Caco-2 (cell line): ENCODE results near the gene KCNN3. TPM values are rescaled to one million over a fixed set of nuclear protein-coding genes. Genes with fewer than 3 reads are reported as not detected.

Experiments
- BruUV-seq: library from RNA; stranded (reverse); fragments of 400-500 nt; replicated peaks from 2 replicates; lab custom pipeline; 2021; lab: Mats Ljungman, UMichigan
- CTCF ChIA-PET: fragments of 300-600 bp; sonication (Branson Sonifier 250); formaldehyde crosslinking; loops from one replicate; lab custom pipeline; 2022; ENCODE audit warnings: antibody characterized with exemption; lab: Charles Lee
- POLR2A ChIA-PET: fragments of 300-600 bp; sonication (Branson Sonifier 250); formaldehyde crosslinking; loops from one replicate; lab custom pipeline; 2022; ENCODE audit warnings: antibody characterized with exemption; lab: Charles Lee
- DNase-seq, 2 experiments: peaks; one replicate each; pipeline versions ENCODE4 v3.0.0 to v3.0.0-alpha.2; 2020 to 2022
- H3K27me3 ChIP-seq: replicated peaks from 2 replicates; pipeline ENCODE4 v1.6.0; 2011; ENCODE audit warnings: low read length; ENCODE audit not compliant: control insufficient read depth, insufficient read depth
- H3K36me3 ChIP-seq: 2 replicates; pipeline ENCODE4 v1.5.1; 2011; ENCODE audit warnings: low read length; ENCODE audit not compliant: control insufficient read depth, insufficient read depth
- H3K4me1 ChIP-seq: fragments of 250-450 bp; sonication (Bioruptor Pico); 2 replicates; pipeline ENCODE4 v1.5.1; 2020; ENCODE audit warnings: mild to moderate bottlenecking
- H3K4me3 ChIP-seq: 2 replicates; pipeline ENCODE4 v1.5.1; 2011; ENCODE audit warnings: low read depth, mild to moderate bottlenecking, control low read depth, low read length
- H3K9me3 ChIP-seq: fragments of 250-450 bp; sonication (Bioruptor Pico); 2 replicates; pipeline ENCODE4 v1.5.1; 2020; ENCODE audit warnings: mild to moderate bottlenecking, moderate library complexity
- H3K27ac Mint-ChIP-seq: one replicate; pipeline ENCODE4 v1.8.0; 2022; ENCODE audit warnings: mixed read lengths; ENCODE audit not compliant: unreplicated experiment
- H3K27me3 Mint-ChIP-seq: one replicate; pipeline ENCODE4 v1.8.0; 2022; ENCODE audit warnings: mixed read lengths; ENCODE audit not compliant: insufficient read depth, unreplicated experiment
- H3K36me3 Mint-ChIP-seq: one replicate; pipeline ENCODE4 v1.8.0; 2022; ENCODE audit warnings: mild to moderate bottlenecking, mixed read lengths; ENCODE audit not compliant: insufficient read depth, unreplicated experiment
- H3K4me1 Mint-ChIP-seq: one replicate; pipeline ENCODE4 v1.8.0; 2022; ENCODE audit warnings: low read depth, mixed read lengths; ENCODE audit not compliant: unreplicated experiment
- H3K4me3 Mint-ChIP-seq: one replicate; pipeline ENCODE4 v1.8.0; 2022; ENCODE audit warnings: mild to moderate bottlenecking, moderate library complexity, mixed read lengths; ENCODE audit not compliant: unreplicated experiment
- H3K9me3 Mint-ChIP-seq: one replicate; pipeline ENCODE4 v1.8.0; 2022; ENCODE audit warnings: mixed read lengths; ENCODE audit not compliant: unreplicated experiment
- intact Hi-C: fragments of 100-400 bp; cut with micrococcal nuclease; formaldehyde crosslinking; loops from one replicate; pipeline ENCODE4 v1.10.0; 2022; ENCODE audit not compliant: unreplicated experiment
- total RNA-seq: library from RNA; stranded (reverse); gene quantifications from 2 replicates; pipeline ENCODE4 v1.2.3, GENCODE V29; 2022
- TF ChIP-seq, protein P1 (sequence below), 2 experiments: fragments of 200-600 bp in 1 of 2; IDR thresholded peaks; 1 replicate in 1 of 2; 2 replicates in 1 of 2; pipeline versions ENCODE4 v1.5.1 to v1.8.0; 2011 to 2022; ENCODE audit warnings: antibody characterized with exemption in 1 of 2, control low read depth in 1 of 2, inconsistent platforms in 1 of 2, low read depth in 1 of 2, low read length in 1 of 2, mild to moderate bottlenecking in 1 of 2, moderate library complexity in 1 of 2; ENCODE audit not compliant: insufficient read depth in 1 of 2, severe bottlenecking in 1 of 2, unreplicated experiment in 1 of 2

KCNN3 gene
- total RNA-seq, 1 experiment from 2014 or later: 0.05 TPM

- Histone ChIP-seq H3K4me1 (no peaks in the 10 kb centered on the region), H3K9me3 (no peaks in the 10 kb centered on the region), H3K27me3 (no peaks in the 10 kb centered on the region), H3K4me3 (no peak overlapping the region), H3K36me3 (no peaks in the 10 kb centered on the region)
- CTCF ChIA-PET: no interaction called here
- Mint-ChIP-seq H3K27me3 (no peaks in the 10 kb centered on the region), H3K9me3 (no peaks in the 10 kb centered on the region), H3K4me1 (no peaks in the 10 kb centered on the region), H3K27ac (no peak overlapping the region), H3K36me3 (no peaks in the 10 kb centered on the region), H3K4me3 (no peak overlapping the region)
- POLR2A ChIA-PET: no interaction called here
- intact Hi-C loops: no loop called here
- no TSS peak for BruUV-seq
- no peak for DNase-seq
- TF ChIP-seq, protein P1, sequence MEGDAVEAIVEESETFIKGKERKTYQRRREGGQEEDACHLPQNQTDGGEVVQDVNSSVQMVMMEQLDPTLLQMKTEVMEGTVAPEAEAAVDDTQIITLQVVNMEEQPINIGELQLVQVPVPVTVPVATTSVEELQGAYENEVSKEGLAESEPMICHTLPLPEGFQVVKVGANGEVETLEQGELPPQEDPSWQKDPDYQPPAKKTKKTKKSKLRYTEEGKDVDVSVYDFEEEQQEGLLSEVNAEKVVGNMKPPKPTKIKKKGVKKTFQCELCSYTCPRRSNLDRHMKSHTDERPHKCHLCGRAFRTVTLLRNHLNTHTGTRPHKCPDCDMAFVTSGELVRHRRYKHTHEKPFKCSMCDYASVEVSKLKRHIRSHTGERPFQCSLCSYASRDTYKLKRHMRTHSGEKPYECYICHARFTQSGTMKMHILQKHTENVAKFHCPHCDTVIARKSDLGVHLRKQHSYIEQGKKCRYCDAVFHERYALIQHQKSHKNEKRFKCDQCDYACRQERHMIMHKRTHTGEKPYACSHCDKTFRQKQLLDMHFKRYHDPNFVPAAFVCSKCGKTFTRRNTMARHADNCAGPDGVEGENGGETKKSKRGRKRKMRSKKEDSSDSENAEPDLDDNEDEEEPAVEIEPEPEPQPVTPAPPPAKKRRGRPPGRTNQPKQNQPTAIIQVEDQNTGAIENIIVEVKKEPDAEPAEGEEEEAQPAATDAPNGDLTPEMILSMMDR (IDR thresholded peaks at IDR 0.05; ENCODE audit: insufficient read depth in 1 of 2, low read depth in 1 of 2, low read length in 1 of 2, severe bottlenecking in 1 of 2, unreplicated experiment in 1 of 2): no peak
Measured at GRCh38 chr1:154822717-154823116, 47.4 kb downstream of the KCNN3 start.

- intact Hi-C loops: no loop called here
- Histone ChIP-seq H3K4me3 (no peak overlapping the region), H3K36me3 (no peaks in the 10 kb centered on the region), H3K4me1 (no peaks in the 10 kb centered on the region), H3K9me3 (no peaks in the 10 kb centered on the region), H3K27me3 (no peaks in the 10 kb centered on the region)
- H3K27ac Mint-ChIP-seq: no peak overlapping the region
- TF ChIP-seq, protein P1 (IDR thresholded peaks at IDR 0.05; ENCODE audit: insufficient read depth in 1 of 2, low read depth in 1 of 2, low read length in 1 of 2, severe bottlenecking in 1 of 2, unreplicated experiment in 1 of 2): no peak
- no peak for DNase-seq
- H3K4me3 Mint-ChIP-seq: no peak overlapping the region
- no peaks in the 10 kb centered on the region for H3K36me3 Mint-ChIP-seq
- H3K4me1 Mint-ChIP-seq: no peaks in the 10 kb centered on the region
- ChIA-PET CTCF (no interaction called here), POLR2A (no interaction called here)
- no peaks in the 10 kb centered on the region for H3K27me3 Mint-ChIP-seq
- BruUV-seq: no TSS peak
- no peaks in the 10 kb centered on the region for H3K9me3 Mint-ChIP-seq
Measured at GRCh38 chr1:154822233-154822632, 47.8 kb downstream of the KCNN3 start.

GRCh38 chr1:154821083-154821482 is 49.0 kb downstream of the KCNN3 start:
- H3K27me3 ChIP-seq: no peaks in the 10 kb centered on the region
- CTCF ChIA-PET: no interaction called here
- H3K4me3 ChIP-seq: no peak overlapping the region
- Mint-ChIP-seq H3K27ac (no peak overlapping the region), H3K36me3 (no peaks in the 10 kb centered on the region), H3K27me3 (peaks cover 3% of the 10 kb centered on the region), H3K9me3 (no peaks in the 10 kb centered on the region), H3K4me1 (no peaks in the 10 kb centered on the region), H3K4me3 (no peak overlapping the region)
- TF ChIP-seq, protein P1 (IDR thresholded peaks at IDR 0.05; ENCODE audit: insufficient read depth in 1 of 2, low read depth in 1 of 2, low read length in 1 of 2, severe bottlenecking in 1 of 2, unreplicated experiment in 1 of 2): no peak
- H3K4me1 ChIP-seq: no peaks in the 10 kb centered on the region
- intact Hi-C loops: no loop called here
- no peaks in the 10 kb centered on the region for H3K36me3 ChIP-seq
- DNase-seq: no peak
- no TSS peak for BruUV-seq
- no peaks in the 10 kb centered on the region for H3K9me3 ChIP-seq
- POLR2A ChIA-PET: no interaction called here
